Subcutaneous adipose tissue (tissue), 4 donors: Measurements from ENCODE around the gene AMBP. TPM values are rescaled to one million over a fixed set of nuclear protein-coding genes. Genes with fewer than 3 reads are reported as not detected.

Experiments used
- CTCF ChIP-seq: fragments of 450-650 bp; IDR thresholded peaks from one replicate; pipeline ENCODE4 v1.5.1; 2016; ENCODE audit warnings: low read depth, mild to moderate bottlenecking, control low read depth, antibody characterized with exemption, moderate library complexity
- total RNA-seq, 4 donors: library from RNA; depleted of rRNA; stranded (reverse); fragments of >200 nt; gene quantifications; one replicate each; pipeline ENCODE4 v1.1.0, GENCODE V29; 2016

The AMBP gene
- total RNA-seq, 4 donors from 2014 or later = not detected

GRCh38 chr9:114056527-114056926 lies 21.6 kb downstream of the AMBP start:
- no peak for TF ChIP-seq CTCF

- TF ChIP-seq CTCF = no peak
Observed at GRCh38 chr9:114055894-114056293, 22.2 kb downstream of the AMBP start.

GRCh38 chr9:114055061-114055460 lies 23.0 kb downstream of the AMBP start:
- TF ChIP-seq CTCF = no peak

GRCh38 chr9:114054191-114054690 lies 23.9 kb downstream of the AMBP start:
- no peak for TF ChIP-seq CTCF

- TF ChIP-seq CTCF = no peak
Observed at GRCh38 chr9:114053246-114054005, 24.7 kb downstream of the AMBP start.

- no peak for TF ChIP-seq CTCF
Observed at GRCh38 chr9:114051706-114052105, 26.4 kb downstream of the AMBP start.

GRCh38 chr9:114051281-114051680 lies 26.8 kb downstream of the AMBP start:
- TF ChIP-seq CTCF = no peak
